ENCODE results near the gene SNX18. TPM values are rescaled to one million over a fixed set of nuclear protein-coding genes. Genes with fewer than 3 reads are reported as not detected.

Gene SNX18
- total RNA-seq, 2 experiments from 2014 or later = 8.5 to 8.7 TPM

- Mint-ChIP-seq H3K4me1 (ENCODE audit: low read depth) (peaks cover 76% of the 10 kb centered on the region), H3K27ac (no peak overlapping the region)
- CTCF ChIA-PET = interaction anchor here (0.6 kb wide), 1 partner anchor 324 kb away, joined by 3 read pairs; no protein-coding TSS in a partner anchor
Observed at GRCh38 chr5:54520940-54521339, 3.4 kb downstream of the SNX18 start.

GRCh38 chr5:54521856-54522479 is 4.4 kb downstream of the SNX18 start:
- POLR2A ChIA-PET = no interaction called here
- no peaks in the 10 kb centered on the region for H3K36me3 Mint-ChIP-seq
- no peaks in the 10 kb centered on the region for H3K27me3 Mint-ChIP-seq
- CTCF ChIA-PET = interaction anchor here (1.6 to 1.7 kb wide), 2 partner anchors 323 to 346 kb away, joined by 10 read pairs; no protein-coding TSS in a partner anchor
- intact Hi-C loops (cut with micrococcal nuclease) = loop anchor here (2.0 kb wide), 1 partner anchor 125 kb away; no protein-coding TSS in a partner anchor
- no peaks in the 10 kb centered on the region for H3K9me3 Mint-ChIP-seq
- H3K27ac Mint-ChIP-seq = no peak overlapping the region
- DNase-seq = no peak
- H3K4me1 Mint-ChIP-seq (ENCODE audit: low read depth) = peaks cover 76% of the 10 kb centered on the region
- no peak overlapping the region for H3K4me3 Mint-ChIP-seq

More at GRCh38 chr5:54520940-54521339, 3.4 kb downstream of the SNX18 start:
- Mint-ChIP-seq H3K9me3 (no peaks in the 10 kb centered on the region), H3K27me3 (no peaks in the 10 kb centered on the region), H3K36me3 (no peaks in the 10 kb centered on the region), H3K4me3 (peak overlapping the region; percentile 64)
- no peak for DNase-seq
- intact Hi-C loops (cut with micrococcal nuclease) = loop anchor here (2.0 kb wide), 1 partner anchor 126 kb away; no protein-coding TSS in a partner anchor
- POLR2A ChIA-PET = no interaction called here

- intact Hi-C loops (cut with micrococcal nuclease) = no loop called here
- Mint-ChIP-seq H3K4me1 (ENCODE audit: low read depth) (peaks cover 71% of the 10 kb centered on the region), H3K9me3 (no peaks in the 10 kb centered on the region), H3K4me3 (no peak overlapping the region), H3K36me3 (no peaks in the 10 kb centered on the region), H3K27ac (no peak overlapping the region), H3K27me3 (no peaks in the 10 kb centered on the region)
- POLR2A ChIA-PET = no interaction called here
- CTCF ChIA-PET = interaction anchor here (1.6 to 2.3 kb wide), 3 partner anchors 321 to 344 kb away, joined by 10 read pairs; no protein-coding TSS in a partner anchor
- DNase-seq = no peak
Observed at GRCh38 chr5:54523534-54523933, 6.0 kb downstream of the SNX18 start.

GRCh38 chr5:54524082-54524481 is 6.5 kb downstream of the SNX18 start:
- Mint-ChIP-seq H3K36me3 (no peaks in the 10 kb centered on the region), H3K9me3 (no peaks in the 10 kb centered on the region), H3K27ac (no peak overlapping the region), H3K4me1 (ENCODE audit: low read depth) (peaks cover 66% of the 10 kb centered on the region), H3K4me3 (no peak overlapping the region), H3K27me3 (no peaks in the 10 kb centered on the region)
- intact Hi-C loops (cut with micrococcal nuclease) = no loop called here
- ChIA-PET POLR2A (no interaction called here), CTCF (interaction anchor here (1.5 to 2.3 kb wide), 4 partner anchors 35 to 344 kb away, joined by 5 to 10 read pairs (median 9); no protein-coding TSS in a partner anchor)
- no peak for DNase-seq

- POLR2A ChIA-PET = no interaction called here
- H3K4me3 Mint-ChIP-seq = no peak overlapping the region
- H3K27ac Mint-ChIP-seq = no peak overlapping the region
- no peaks in the 10 kb centered on the region for H3K27me3 Mint-ChIP-seq
- no peaks in the 10 kb centered on the region for H3K9me3 Mint-ChIP-seq
- peaks cover 60% of the 10 kb centered on the region for H3K4me1 Mint-ChIP-seq (ENCODE audit: low read depth)
- CTCF ChIA-PET = interaction anchor here (0.6 to 2.3 kb wide), 4 partner anchors 36 to 343 kb away, joined by 5 to 10 read pairs (median 6); no protein-coding TSS in a partner anchor
- H3K36me3 Mint-ChIP-seq = no peaks in the 10 kb centered on the region
- no peak for DNase-seq
- intact Hi-C loops (cut with micrococcal nuclease) = no loop called here
Observed at GRCh38 chr5:54524704-54525103, 7.1 kb downstream of the SNX18 start.

GRCh38 chr5:54525261-54525660 is 7.7 kb downstream of the SNX18 start:
- H3K27me3 Mint-ChIP-seq = no peaks in the 10 kb centered on the region
- no peak for DNase-seq
- ChIA-PET POLR2A (no interaction called here), CTCF (interaction anchor here (0.6 to 2.3 kb wide), 6 partner anchors 9 to 342 kb away, joined by 3 to 10 read pairs (median 5); no protein-coding TSS in a partner anchor)
- no peak overlapping the region for H3K27ac Mint-ChIP-seq
- peaks cover 59% of the 10 kb centered on the region for H3K4me1 Mint-ChIP-seq (ENCODE audit: low read depth)
- H3K36me3 Mint-ChIP-seq = no peaks in the 10 kb centered on the region
- H3K4me3 Mint-ChIP-seq = no peak overlapping the region
- intact Hi-C loops (cut with micrococcal nuclease) = no loop called here
- H3K9me3 Mint-ChIP-seq = no peaks in the 10 kb centered on the region

GRCh38 chr5:54525692-54526091 is 8.1 kb downstream of the SNX18 start:
- POLR2A ChIA-PET = no interaction called here

GRCh38 chr5:54526604-54527288 is 9.2 kb downstream of the SNX18 start:
- no peak for DNase-seq
- H3K27ac Mint-ChIP-seq = no peak overlapping the region
- H3K9me3 Mint-ChIP-seq = no peaks in the 10 kb centered on the region
- ChIA-PET POLR2A (no interaction called here), CTCF (interaction anchor here (1.0 to 2.3 kb wide), 3 partner anchors 9 to 341 kb away, joined by 3 to 9 read pairs (median 6); partner anchors contain the start of gene SNX18)
- no peaks in the 10 kb centered on the region for H3K27me3 Mint-ChIP-seq
- H3K4me3 Mint-ChIP-seq = no peak overlapping the region
- intact Hi-C loops (cut with micrococcal nuclease) = no loop called here
- H3K4me1 Mint-ChIP-seq (ENCODE audit: low read depth) = peaks cover 56% of the 10 kb centered on the region
- no peaks in the 10 kb centered on the region for H3K36me3 Mint-ChIP-seq

More at GRCh38 chr5:54525692-54526091, 8.1 kb downstream of the SNX18 start:
- no peak overlapping the region for H3K27ac Mint-ChIP-seq
- DNase-seq = no peak
- no peaks in the 10 kb centered on the region for H3K9me3 Mint-ChIP-seq
- H3K4me1 Mint-ChIP-seq (ENCODE audit: low read depth) = peaks cover 57% of the 10 kb centered on the region
- CTCF ChIA-PET = interaction anchor here (0.6 to 2.3 kb wide), 5 partner anchors 9 to 342 kb away, joined by 3 to 10 read pairs (median 5); no protein-coding TSS in a partner anchor
- no peaks in the 10 kb centered on the region for H3K27me3 Mint-ChIP-seq
- intact Hi-C loops (cut with micrococcal nuclease) = no loop called here
- no peak overlapping the region for H3K4me3 Mint-ChIP-seq
- H3K36me3 Mint-ChIP-seq = no peaks in the 10 kb centered on the region

GRCh38 chr5:54528633-54529209 is 11.2 kb downstream of the SNX18 start:
- peaks cover 44% of the 10 kb centered on the region for H3K4me1 Mint-ChIP-seq (ENCODE audit: low read depth)
- H3K4me3 Mint-ChIP-seq = no peak overlapping the region
- H3K27me3 Mint-ChIP-seq = no peaks in the 10 kb centered on the region

GRCh38 chr5:54529565-54529964 is 12.0 kb downstream of the SNX18 start:
- no peak for DNase-seq
- no peaks in the 10 kb centered on the region for H3K9me3 Mint-ChIP-seq
- POLR2A ChIA-PET = interaction anchor here (0.7 kb wide), 1 partner anchor 8 kb away, joined by 3 read pairs; no protein-coding TSS in a partner anchor
- no peak overlapping the region for H3K4me3 Mint-ChIP-seq
- no peaks in the 10 kb centered on the region for H3K27me3 Mint-ChIP-seq
- no peak overlapping the region for H3K27ac Mint-ChIP-seq
- CTCF ChIA-PET = interaction anchor here (0.6 to 0.7 kb wide), 2 partner anchors 315 to 317 kb away, joined by 3 read pairs; no protein-coding TSS in a partner anchor
- no peaks in the 10 kb centered on the region for H3K36me3 Mint-ChIP-seq
- H3K4me1 Mint-ChIP-seq (ENCODE audit: low read depth) = peaks cover 40% of the 10 kb centered on the region
- intact Hi-C loops (cut with micrococcal nuclease) = no loop called here

More at GRCh38 chr5:54528633-54529209, 11.2 kb downstream of the SNX18 start:
- ChIA-PET CTCF (interaction anchor here (0.6 to 2.3 kb wide), 2 partner anchors 11 to 316 kb away, joined by 3 to 9 read pairs; partner anchors contain the start of gene SNX18), POLR2A (no interaction called here)
- Mint-ChIP-seq H3K36me3 (no peaks in the 10 kb centered on the region), H3K27ac (no peak overlapping the region), H3K9me3 (no peaks in the 10 kb centered on the region)
- intact Hi-C loops (cut with micrococcal nuclease) = no loop called here
- DNase-seq = no peak

GRCh38 chr5:54531546-54531945 is 14.0 kb downstream of the SNX18 start:
- H3K4me3 Mint-ChIP-seq = no peak overlapping the region
- H3K9me3 Mint-ChIP-seq = no peaks in the 10 kb centered on the region
- H3K36me3 Mint-ChIP-seq = peaks cover 3% of the 10 kb centered on the region
- intact Hi-C loops (cut with micrococcal nuclease) = no loop called here
- no peak for DNase-seq
- POLR2A ChIA-PET = no interaction called here
- no peaks in the 10 kb centered on the region for H3K27me3 Mint-ChIP-seq
- no peak overlapping the region for H3K27ac Mint-ChIP-seq
- CTCF ChIA-PET = no interaction called here
- peaks cover 25% of the 10 kb centered on the region for H3K4me1 Mint-ChIP-seq (ENCODE audit: low read depth)

Data from activated CD4-positive, alpha-beta memory T cell treated with anti-CD3 and anti-CD28 coated beads for 36 hours (primary cell).